Stimulated activated CD4-positive, alpha-beta T cell treated with anti-CD3 and anti-CD28 coated beads, Interleukin-12 subunit alpha, Interleukin-12 subunit beta, amount 100 ng/mL, for 48 hours (primary cell): ENCODE data around the gene RHOF.
A peak's percentile ranks its signal among the peaks of the same experiment; 100 is the strongest.
"Not testable (repeated sequence)": the region's sequence is repeated elsewhere in the genome, so short reads cannot be mapped to it uniquely, and the experiment has no call there.

Experiments
- DNase-seq, 3 donors: peaks; one replicate each; pipeline ENCODE4 v3.0.0-alpha.2; 2020; ENCODE audit warnings: low read depth in 2 of 3, low spot score in 1 of 3

The RHOF gene

GRCh38 chr12:121793838-121794533 is 498 bp upstream of the RHOF start:
- DNase-seq = peak; percentile 93 to 96 (median 93)

- DNase-seq = no peak
Observed at GRCh38 chr12:121792607-121793439, 665 bp downstream of the RHOF start.

GRCh38 chr12:121791671-121792551 is 1.6 kb downstream of the RHOF start:
- DNase-seq = no peak

- DNase-seq = not testable (repeated sequence)
Observed at GRCh38 chr12:121790785-121791184, 2.7 kb downstream of the RHOF start.

GRCh38 chr12:121789800-121790728 is 3.4 kb downstream of the RHOF start:
- peak; percentile 83 to 87 (median 85) for DNase-seq

- DNase-seq = no peak
Observed at GRCh38 chr12:121789233-121789781, 4.2 kb downstream of the RHOF start.

GRCh38 chr12:121788176-121788818 is 5.2 kb downstream of the RHOF start:
- DNase-seq = no peak

- DNase-seq = no peak
Observed at GRCh38 chr12:121787063-121788025, 6.1 kb downstream of the RHOF start.

- DNase-seq = no peak
Observed at GRCh38 chr12:121786440-121786825, 7.1 kb downstream of the RHOF start.

- no peak for DNase-seq
Observed at GRCh38 chr12:121784460-121784859, 9.0 kb downstream of the RHOF start.

GRCh38 chr12:121783766-121784165 is 9.7 kb downstream of the RHOF start:
- no peak for DNase-seq

GRCh38 chr12:121781998-121782979 is 11.2 kb downstream of the RHOF start:
- DNase-seq = peak in 1 of 3 donors; percentile 56

- no peak for DNase-seq
Observed at GRCh38 chr12:121781484-121781997, 11.9 kb downstream of the RHOF start.

- DNase-seq = no peak
Observed at GRCh38 chr12:121780429-121780828, 13.1 kb downstream of the RHOF start.

- no peak for DNase-seq
Observed at GRCh38 chr12:121779422-121779895, 14.0 kb downstream of the RHOF start.

GRCh38 chr12:121778567-121779421 is 14.7 kb downstream of the RHOF start:
- DNase-seq = no peak
